ENCODE measurements around the gene RAB22A.

GRCh38 chr20:58327211-58327610 is 17.7 kb downstream of the RAB22A start:
- no peak for TF ChIP-seq CTCF (IDR thresholded peaks at IDR 0.05; ENCODE audit: low read depth, low read length)
- no peak for TF ChIP-seq EZH2phosphoT487 (IDR thresholded peaks at IDR 0.05; ENCODE audit: low read depth)
